ENCODE data around the gene MEIOC. TPM values are rescaled to one million over a fixed set of nuclear protein-coding genes. Genes with fewer than 3 reads are reported as not detected.

MEIOC gene
- total and polyA plus RNA-seq, 2 donors (not counting 3 experiments of a cell fraction or from before 2014, with no cell fraction given), result 0.08 to 0.46 TPM

- H3K4me1 ChIP-seq (ENCODE audit: control insufficient read depth, extremely low read depth, insufficient read depth, low read length), result no peaks in the 10 kb centered on the region
- no peak overlapping the region for H3K4me3 ChIP-seq (replicated peaks in 1 of 3; ENCODE audit: insufficient read depth in 1 of 3, low read depth in 1 of 3, low read length in 3 of 3)
- no peak overlapping the region for H3K27ac ChIP-seq (ENCODE audit: insufficient read depth, low read depth, low read length)
- no peaks in the 10 kb centered on the region for H4K20me1 ChIP-seq (replicated peaks; ENCODE audit: control insufficient read depth, extremely low read depth, insufficient read depth, low read length)
- POLR2A ChIA-PET, result no interaction called here
- no TSS peak for BruUV-seq (replicated peaks)
- TF ChIP-seq MAX (IDR thresholded peaks at IDR 0.05; ENCODE audit: insufficient read depth, insufficient read length) (no peak), GATA2 (IDR thresholded peaks at IDR 0.05; ENCODE audit: insufficient read depth, insufficient read length, low read depth, low read length) (no peak), JUN (IDR thresholded peaks at IDR 0.05; ENCODE audit: borderline replicate concordance, insufficient read depth, insufficient read length, low read depth) (no peak), POLR2A (IDR thresholded peaks at IDR 0.05; ENCODE audit: low read depth, low read length) (no peak), MYC (IDR thresholded peaks at IDR 0.05; ENCODE audit: low read depth, low read length) (no peak), EZH2 (IDR thresholded peaks at IDR 0.05; ENCODE audit: borderline replicate concordance, low read depth, low read length, severe bottlenecking) (no peak), FOS (IDR thresholded peaks at IDR 0.05; ENCODE audit: borderline replicate concordance, insufficient read depth, low read length) (no peak), CTCF (IDR thresholded peaks at IDR 0.05; ENCODE audit: extremely low read depth in 1 of 2, insufficient read depth in 1 of 2, low read depth in 1 of 2, low read length in 2 of 2) (no peak), POLR2AphosphoS5 (IDR thresholded peaks at IDR 0.05; ENCODE audit: insufficient read depth, low read depth, low read length) (no peak)
- H3K79me2 ChIP-seq (ENCODE audit: control insufficient read depth, insufficient read depth, low read length), result no peaks in the 10 kb centered on the region
- H3K36me3 ChIP-seq (ENCODE audit: control insufficient read depth in 2 of 2, extremely low read depth in 1 of 2, insufficient read depth in 2 of 2, low read length in 2 of 2), result no peaks in the 10 kb centered on the region
- dilution Hi-C loops (cut with MboI; ENCODE audit: extremely low pct_ligation_motif_present, low sequenced_read_pairs) (no loop called here), intact Hi-C loops (cut with micrococcal nuclease) (no loop called here)
- FAIRE-seq (no peak), DNase-seq (ENCODE audit: low read depth, low spot score) (no peak)
- CTCF ChIA-PET, result interaction anchor here (1.3 to 1.6 kb wide), 3 partner anchors 10 to 132 kb away, joined by 3 to 4 read pairs (median 3); partner anchors contain the start of gene MEIOC
- H3K9me3 ChIP-seq (replicated peaks; ENCODE audit: control insufficient read depth, insufficient read depth, low read length), result no peaks in the 10 kb centered on the region
- no peak overlapping the region for H3K9ac ChIP-seq (replicated peaks; ENCODE audit: extremely low read depth, insufficient read depth, low read length)
- no peak overlapping the region for H3K4me2 ChIP-seq (ENCODE audit: insufficient read depth, low read length)
- peaks cover 7 to 10% of the 10 kb centered on the region in 2 experiments for H3K27me3 ChIP-seq (ENCODE audit: control insufficient read depth in 2 of 2, insufficient read depth in 2 of 2, low read length in 2 of 2)
- no peaks in the 10 kb centered on the region for H3K9me1 ChIP-seq (replicated peaks; ENCODE audit: control insufficient read depth, extremely low read depth, insufficient read depth, low read length)
- H2AFZ ChIP-seq (ENCODE audit: low read depth, low read length), result no peak overlapping the region
These were observed 9.7 kb downstream of the MEIOC start for GRCh38 chr17:44666006-44666405.
